Loucy (cell line): ENCODE data around the gene JAZF1.

Experiments
- EZH2phosphoT487 ChIP-seq: fragments of 200-600 bp; IDR thresholded peaks from 2 replicates; pipeline ENCODE4 v1.6.1; 2018; ENCODE audit warnings: antibody characterized with exemption, mild to moderate bottlenecking, moderate library complexity, borderline replicate concordance
- TF ChIP-seq, protein P1 (sequence below): fragments of 200-600 bp; sonication (generic); conservative IDR thresholded peaks from 2 replicates; pipeline ENCODE4 v1.5.1; 2014; ENCODE audit warnings: mild to moderate bottlenecking, antibody characterized with exemption, low read length

DNA sequence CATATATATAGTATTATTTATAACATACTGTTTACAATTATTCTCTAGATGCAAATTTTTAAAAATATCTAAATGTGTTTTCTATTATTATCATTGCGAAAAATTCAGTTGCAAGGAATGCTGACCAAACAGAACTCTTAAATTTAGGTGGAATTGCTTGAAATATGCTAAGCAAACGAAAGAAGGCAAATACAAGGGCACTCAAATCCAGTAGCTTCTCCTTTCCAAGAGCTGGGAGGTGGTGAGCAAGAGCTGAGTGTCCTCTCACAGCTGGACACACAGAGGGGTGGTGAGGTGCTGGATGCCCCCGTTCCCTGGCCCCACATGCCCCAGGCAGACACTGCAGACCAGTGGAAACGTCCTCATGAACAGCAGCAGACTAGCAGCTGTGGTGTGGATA lies 274.6 kb downstream of the JAZF1 start:
- TF ChIP-seq, protein P1, sequence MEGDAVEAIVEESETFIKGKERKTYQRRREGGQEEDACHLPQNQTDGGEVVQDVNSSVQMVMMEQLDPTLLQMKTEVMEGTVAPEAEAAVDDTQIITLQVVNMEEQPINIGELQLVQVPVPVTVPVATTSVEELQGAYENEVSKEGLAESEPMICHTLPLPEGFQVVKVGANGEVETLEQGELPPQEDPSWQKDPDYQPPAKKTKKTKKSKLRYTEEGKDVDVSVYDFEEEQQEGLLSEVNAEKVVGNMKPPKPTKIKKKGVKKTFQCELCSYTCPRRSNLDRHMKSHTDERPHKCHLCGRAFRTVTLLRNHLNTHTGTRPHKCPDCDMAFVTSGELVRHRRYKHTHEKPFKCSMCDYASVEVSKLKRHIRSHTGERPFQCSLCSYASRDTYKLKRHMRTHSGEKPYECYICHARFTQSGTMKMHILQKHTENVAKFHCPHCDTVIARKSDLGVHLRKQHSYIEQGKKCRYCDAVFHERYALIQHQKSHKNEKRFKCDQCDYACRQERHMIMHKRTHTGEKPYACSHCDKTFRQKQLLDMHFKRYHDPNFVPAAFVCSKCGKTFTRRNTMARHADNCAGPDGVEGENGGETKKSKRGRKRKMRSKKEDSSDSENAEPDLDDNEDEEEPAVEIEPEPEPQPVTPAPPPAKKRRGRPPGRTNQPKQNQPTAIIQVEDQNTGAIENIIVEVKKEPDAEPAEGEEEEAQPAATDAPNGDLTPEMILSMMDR, result no peak
- TF ChIP-seq EZH2phosphoT487, result no peak
